ENCODE measurements around the gene ZNF609.

ZNF609 gene

GRCh38 chr15:64617727-64618126 lies 157.3 kb downstream of the ZNF609 start:
- Histone ChIP-seq H3K4me3 (ENCODE audit: severe bottlenecking) (no peak overlapping the region), H3K27ac (ENCODE audit: poor library complexity, severe bottlenecking) (no peak overlapping the region), H3K4me1 (ENCODE audit: insufficient read depth, poor library complexity, severe bottlenecking) (peaks cover 20% of the 10 kb centered on the region), H3K36me3 (ENCODE audit: low read depth) (peaks cover under 1% of the 10 kb centered on the region; the same call in 1 of the 2 replicates), H3K9me3 (ENCODE audit: severe bottlenecking) (no peaks in the 10 kb centered on the region), H3K27me3 (ENCODE audit: insufficient read depth, poor library complexity, severe bottlenecking) (no peaks in the 10 kb centered on the region)
- ATAC-seq (ENCODE audit: low read depth) = no peak
- no peak for DNase-seq (ENCODE audit: low spot score)
- no peak for TF ChIP-seq CTCF (IDR thresholded peaks at IDR 0.05; ENCODE audit: poor library complexity, severe bottlenecking)

GRCh38 chr15:64618138-64618537 lies 157.8 kb downstream of the ZNF609 start:
- Histone ChIP-seq H3K4me3 (ENCODE audit: severe bottlenecking) (no peak overlapping the region), H3K4me1 (ENCODE audit: insufficient read depth, poor library complexity, severe bottlenecking) (peaks cover 20% of the 10 kb centered on the region), H3K27me3 (ENCODE audit: insufficient read depth, poor library complexity, severe bottlenecking) (no peaks in the 10 kb centered on the region), H3K36me3 (ENCODE audit: low read depth) (peaks cover 4% of the 10 kb centered on the region), H3K9me3 (ENCODE audit: severe bottlenecking) (no peaks in the 10 kb centered on the region), H3K27ac (ENCODE audit: poor library complexity, severe bottlenecking) (no peak overlapping the region)
- DNase-seq (ENCODE audit: low spot score) (no peak), ATAC-seq (ENCODE audit: low read depth) (no peak)
- TF ChIP-seq CTCF (IDR thresholded peaks at IDR 0.05; ENCODE audit: poor library complexity, severe bottlenecking) = no peak

- ATAC-seq (ENCODE audit: low read depth) (no peak), DNase-seq (ENCODE audit: low spot score) (no peak)
- Histone ChIP-seq H3K4me1 (ENCODE audit: insufficient read depth, poor library complexity, severe bottlenecking) (peaks cover 20% of the 10 kb centered on the region), H3K27ac (ENCODE audit: poor library complexity, severe bottlenecking) (no peak overlapping the region), H3K36me3 (ENCODE audit: low read depth) (peaks cover 8% of the 10 kb centered on the region), H3K4me3 (ENCODE audit: severe bottlenecking) (no peak overlapping the region), H3K27me3 (ENCODE audit: insufficient read depth, poor library complexity, severe bottlenecking) (no peaks in the 10 kb centered on the region), H3K9me3 (ENCODE audit: severe bottlenecking) (no peaks in the 10 kb centered on the region)
- no peak for TF ChIP-seq CTCF (IDR thresholded peaks at IDR 0.05; ENCODE audit: poor library complexity, severe bottlenecking)
Observed at GRCh38 chr15:64618540-64618939, 158.2 kb downstream of the ZNF609 start.

- Histone ChIP-seq H3K4me3 (ENCODE audit: severe bottlenecking) (no peak overlapping the region), H3K36me3 (ENCODE audit: low read depth) (peaks cover 15% of the 10 kb centered on the region), H3K27ac (ENCODE audit: poor library complexity, severe bottlenecking) (peak overlapping the region; percentile 69), H3K27me3 (ENCODE audit: insufficient read depth, poor library complexity, severe bottlenecking) (no peaks in the 10 kb centered on the region), H3K4me1 (ENCODE audit: insufficient read depth, poor library complexity, severe bottlenecking) (peaks cover 20% of the 10 kb centered on the region), H3K9me3 (ENCODE audit: severe bottlenecking) (no peaks in the 10 kb centered on the region)
- TF ChIP-seq CTCF (IDR thresholded peaks at IDR 0.05; ENCODE audit: poor library complexity, severe bottlenecking) = no peak
- ATAC-seq (ENCODE audit: low read depth) (peak; percentile 90), DNase-seq (ENCODE audit: low spot score) (no peak)
Observed at GRCh38 chr15:64619880-64620839, 159.8 kb downstream of the ZNF609 start.

GRCh38 chr15:64621056-64621455 lies 160.7 kb downstream of the ZNF609 start:
- Histone ChIP-seq H3K27ac (ENCODE audit: poor library complexity, severe bottlenecking) (peak overlapping the region; percentile 69), H3K9me3 (ENCODE audit: severe bottlenecking) (no peaks in the 10 kb centered on the region), H3K27me3 (ENCODE audit: insufficient read depth, poor library complexity, severe bottlenecking) (no peaks in the 10 kb centered on the region), H3K4me1 (ENCODE audit: insufficient read depth, poor library complexity, severe bottlenecking) (peaks cover 20% of the 10 kb centered on the region), H3K4me3 (ENCODE audit: severe bottlenecking) (no peak overlapping the region), H3K36me3 (ENCODE audit: low read depth) (peaks cover 15% of the 10 kb centered on the region)
- ATAC-seq (ENCODE audit: low read depth) (no peak), DNase-seq (ENCODE audit: low spot score) (no peak)
- no peak for TF ChIP-seq CTCF (IDR thresholded peaks at IDR 0.05; ENCODE audit: poor library complexity, severe bottlenecking)
